Stimulated activated CD4-positive, alpha-beta T cell treated with anti-CD3 and anti-CD28 coated beads, Interleukin-12 subunit alpha, Interleukin-12 subunit beta, amount 100 ng/mL, for 4 hours (primary cell): Measurements from ENCODE around the gene FHIT.

ENCODE experiments used
- DNase-seq: peaks from one replicate; pipeline ENCODE4 v3.0.0-alpha.2; 2020

Gene FHIT

GRCh38 chr3:61162965-61163364 is 88.3 kb downstream of the FHIT start:
- no peak for DNase-seq

- no peak for DNase-seq
These were observed 92.6 kb downstream of the FHIT start for GRCh38 chr3:61158667-61159066.

GRCh38 chr3:61158216-61158615 is 93.0 kb downstream of the FHIT start:
- no peak for DNase-seq

- DNase-seq, result no peak
These were observed 93.8 kb downstream of the FHIT start for GRCh38 chr3:61157414-61157813.

- no peak for DNase-seq
These were observed 95.5 kb downstream of the FHIT start for GRCh38 chr3:61155701-61156292.

GRCh38 chr3:61154457-61155198 is 96.6 kb downstream of the FHIT start:
- DNase-seq, result no peak

GRCh38 chr3:61152071-61152470 is 99.2 kb downstream of the FHIT start:
- DNase-seq, result no peak

- no peak for DNase-seq
These were observed 102.0 kb downstream of the FHIT start for GRCh38 chr3:61149236-61149635.

GRCh38 chr3:61146010-61146890 is 105.0 kb downstream of the FHIT start:
- DNase-seq, result no peak

GRCh38 chr3:61141697-61142096 is 109.6 kb downstream of the FHIT start:
- DNase-seq, result no peak

- no peak for DNase-seq
These were observed 110.0 kb downstream of the FHIT start for GRCh38 chr3:61141227-61141626.

GRCh38 chr3:61139686-61140085 is 111.6 kb downstream of the FHIT start:
- DNase-seq, result no peak

- no peak for DNase-seq
These were observed 112.9 kb downstream of the FHIT start for GRCh38 chr3:61138401-61138800.

GRCh38 chr3:61136191-61136590 is 115.1 kb downstream of the FHIT start:
- DNase-seq, result no peak

- no peak for DNase-seq
These were observed 116.7 kb downstream of the FHIT start for GRCh38 chr3:61134532-61134931.

GRCh38 chr3:61132062-61132461 is 119.2 kb downstream of the FHIT start:
- no peak for DNase-seq

GRCh38 chr3:61118830-61119229 is 132.4 kb downstream of the FHIT start:
- DNase-seq, result no peak

GRCh38 chr3:61117045-61117898 is 134.0 kb downstream of the FHIT start:
- no peak for DNase-seq

- DNase-seq, result no peak
These were observed 136.8 kb downstream of the FHIT start for GRCh38 chr3:61114316-61114953.

GRCh38 chr3:61111825-61112224 is 139.4 kb downstream of the FHIT start:
- DNase-seq, result no peak

- DNase-seq, result no peak
These were observed 140.7 kb downstream of the FHIT start for GRCh38 chr3:61110576-61110975.
